GM15510 (cell line): ENCODE data around the gene NR4A1.

Experiments used
- POLR2A ChIP-seq: IDR thresholded peaks from 3 replicates; pipeline ENCODE4 v1.6.1; 2011; ENCODE audit warnings: borderline replicate concordance; ENCODE audit not compliant: insufficient read length; ENCODE audit errors: extremely low read depth

The NR4A1 gene

DNA sequence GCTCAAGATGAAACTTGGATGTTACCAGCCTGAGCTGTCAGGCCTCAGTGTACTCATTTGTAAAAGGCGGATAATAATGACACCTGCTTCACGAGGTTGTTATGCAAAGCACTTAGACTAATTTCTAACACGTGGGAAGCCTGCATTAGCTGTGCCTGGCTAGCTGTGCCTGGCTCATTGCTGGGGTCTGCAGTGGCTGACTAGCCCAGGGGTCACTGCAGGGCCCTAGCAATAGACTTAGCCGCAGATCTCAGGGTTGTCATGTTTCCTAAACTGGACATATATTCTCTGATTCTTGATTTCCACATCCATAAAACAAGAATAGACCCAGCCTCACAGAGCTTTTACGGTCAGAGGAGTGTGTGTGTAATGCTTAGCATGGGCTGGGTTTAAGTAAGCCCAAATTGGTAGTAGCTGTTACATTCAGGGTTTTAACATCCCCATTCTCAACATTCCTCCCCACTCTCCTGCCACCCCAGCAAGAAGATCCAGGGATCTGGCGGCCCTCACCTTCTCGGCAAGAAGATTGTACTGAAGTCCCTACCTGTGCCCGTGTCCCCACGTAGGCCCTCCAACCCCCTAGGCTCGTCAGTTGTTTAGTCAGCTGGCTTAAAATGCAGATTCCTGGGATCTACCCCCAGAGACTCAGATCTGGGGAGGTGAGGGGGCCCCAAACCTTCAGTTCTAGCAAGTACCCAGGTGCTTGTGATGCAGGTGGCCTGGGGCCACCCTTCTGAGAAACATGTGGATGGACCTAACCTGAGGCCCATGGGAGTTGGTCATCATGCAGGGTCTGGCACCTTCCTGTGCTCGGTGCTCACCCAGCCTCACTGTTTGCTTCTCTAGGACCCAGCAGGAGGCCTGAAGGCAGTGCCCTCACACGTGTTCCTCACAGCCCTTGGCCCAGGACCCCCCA lies 8.6 kb downstream of the NR4A1 start:
- TF ChIP-seq POLR2A: no peak

DNA sequence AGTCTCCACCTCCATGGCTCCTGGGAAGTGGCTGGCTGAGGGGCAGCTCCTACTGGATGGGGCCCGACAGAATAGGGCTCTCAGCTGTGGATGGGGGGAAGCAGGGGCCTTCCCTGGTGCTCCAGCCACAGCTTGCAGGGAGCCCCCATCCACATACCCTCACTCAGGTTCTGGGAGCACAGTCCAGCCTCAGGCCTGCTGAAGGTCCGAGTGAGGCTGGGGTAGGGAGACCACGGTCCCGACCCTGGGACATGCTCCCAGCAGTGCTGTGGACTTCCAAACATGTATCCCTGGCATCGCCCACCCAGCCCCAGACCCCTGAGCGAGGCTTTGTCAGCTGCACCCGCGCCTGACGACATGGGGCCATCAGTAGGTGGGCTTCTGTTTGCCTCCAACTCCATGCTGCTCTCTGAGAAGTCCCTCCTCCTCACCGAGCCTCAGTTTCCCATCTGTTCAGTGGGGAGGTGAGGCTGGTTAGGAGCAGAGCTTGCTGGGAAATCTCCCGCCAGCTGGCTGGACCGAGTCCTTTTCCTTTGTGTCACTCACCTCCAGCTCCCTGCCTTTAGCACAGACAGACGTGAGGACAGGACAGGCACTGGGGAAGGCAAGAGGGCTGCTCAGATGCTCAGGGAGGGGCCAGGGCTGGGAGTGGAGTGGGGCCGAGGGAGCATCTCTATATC lies 9.4 kb downstream of the NR4A1 start:
- no peak for TF ChIP-seq POLR2A

DNA sequence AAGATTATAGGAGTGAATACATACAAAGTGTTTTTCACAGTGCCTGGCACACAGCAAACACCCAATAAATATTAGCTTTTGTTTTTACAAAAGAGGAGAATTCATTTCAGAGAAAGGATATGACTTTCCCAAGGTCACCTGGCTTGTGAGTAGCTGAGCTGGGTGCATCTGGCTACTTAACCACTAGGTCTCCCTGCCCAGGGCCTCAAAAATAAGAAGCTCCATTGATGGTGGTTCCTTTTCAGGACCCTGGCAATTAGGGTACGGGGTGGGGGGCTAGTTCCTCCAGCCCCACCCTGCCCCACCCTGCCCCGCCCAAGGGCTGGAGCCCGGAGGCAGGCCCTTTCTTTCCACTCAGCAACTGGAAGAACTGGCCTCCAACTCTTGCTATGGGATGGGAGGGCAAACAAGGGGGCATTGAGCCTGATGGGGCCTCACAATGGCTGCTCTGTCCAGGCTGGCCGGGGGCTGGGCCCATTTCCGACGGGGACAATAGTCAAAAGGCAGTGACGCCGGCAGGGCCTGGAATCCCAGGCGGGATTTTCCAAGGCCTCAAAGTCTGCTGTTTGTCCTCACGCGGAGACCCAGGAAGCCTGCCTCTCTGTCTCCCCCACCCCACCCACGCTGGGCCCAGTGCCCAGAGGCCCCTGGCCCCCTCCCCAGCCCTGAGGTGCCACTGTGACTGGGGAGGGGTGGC lies 10.4 kb downstream of the NR4A1 start:
- no peak for TF ChIP-seq POLR2A

DNA sequence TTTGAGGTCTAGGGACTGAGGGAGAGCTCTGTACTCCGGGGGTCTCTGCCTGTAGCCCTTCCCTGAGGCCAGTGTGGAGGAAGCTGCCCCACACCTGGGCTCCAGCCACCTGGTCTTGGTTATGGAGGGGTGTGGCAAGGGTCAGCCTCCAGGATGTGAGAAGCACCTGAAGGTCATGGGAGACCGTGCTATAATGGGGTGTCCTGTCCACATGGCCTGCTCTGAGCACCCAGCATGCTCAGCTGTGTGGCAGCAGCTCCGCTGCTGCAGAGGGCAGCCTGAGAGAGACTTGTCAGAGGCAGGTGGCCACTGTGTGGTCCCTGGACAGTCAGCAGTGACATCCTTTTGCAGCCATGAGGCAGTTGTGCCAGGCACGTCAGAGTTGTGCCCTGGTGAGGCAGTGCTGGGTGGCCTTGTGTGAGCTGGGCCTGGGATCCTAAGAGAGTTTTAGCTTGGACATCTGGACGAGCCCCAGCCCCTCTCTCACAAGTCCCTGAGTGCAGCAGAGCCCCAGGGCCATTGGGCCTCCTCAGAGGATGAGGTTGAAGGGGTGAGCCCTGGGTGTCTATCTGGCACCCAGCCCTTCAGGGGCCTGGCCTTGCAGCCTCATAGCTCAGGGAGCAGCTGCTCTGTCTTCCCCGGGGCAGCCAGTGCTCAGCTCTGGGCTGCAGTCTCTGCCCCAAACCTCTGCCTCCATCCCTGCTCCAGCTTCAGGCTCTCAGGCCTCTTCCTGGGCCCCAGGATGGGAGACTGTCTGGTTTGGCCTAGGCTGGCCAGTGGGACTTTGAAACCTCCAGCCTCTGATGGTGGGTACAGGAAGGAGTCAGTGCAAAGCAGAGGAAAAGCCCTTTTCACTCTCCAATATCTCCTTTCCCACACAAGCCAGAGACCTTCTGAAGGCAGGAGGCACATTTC lies 11.2 kb downstream of the NR4A1 start:
- no peak for TF ChIP-seq POLR2A

DNA sequence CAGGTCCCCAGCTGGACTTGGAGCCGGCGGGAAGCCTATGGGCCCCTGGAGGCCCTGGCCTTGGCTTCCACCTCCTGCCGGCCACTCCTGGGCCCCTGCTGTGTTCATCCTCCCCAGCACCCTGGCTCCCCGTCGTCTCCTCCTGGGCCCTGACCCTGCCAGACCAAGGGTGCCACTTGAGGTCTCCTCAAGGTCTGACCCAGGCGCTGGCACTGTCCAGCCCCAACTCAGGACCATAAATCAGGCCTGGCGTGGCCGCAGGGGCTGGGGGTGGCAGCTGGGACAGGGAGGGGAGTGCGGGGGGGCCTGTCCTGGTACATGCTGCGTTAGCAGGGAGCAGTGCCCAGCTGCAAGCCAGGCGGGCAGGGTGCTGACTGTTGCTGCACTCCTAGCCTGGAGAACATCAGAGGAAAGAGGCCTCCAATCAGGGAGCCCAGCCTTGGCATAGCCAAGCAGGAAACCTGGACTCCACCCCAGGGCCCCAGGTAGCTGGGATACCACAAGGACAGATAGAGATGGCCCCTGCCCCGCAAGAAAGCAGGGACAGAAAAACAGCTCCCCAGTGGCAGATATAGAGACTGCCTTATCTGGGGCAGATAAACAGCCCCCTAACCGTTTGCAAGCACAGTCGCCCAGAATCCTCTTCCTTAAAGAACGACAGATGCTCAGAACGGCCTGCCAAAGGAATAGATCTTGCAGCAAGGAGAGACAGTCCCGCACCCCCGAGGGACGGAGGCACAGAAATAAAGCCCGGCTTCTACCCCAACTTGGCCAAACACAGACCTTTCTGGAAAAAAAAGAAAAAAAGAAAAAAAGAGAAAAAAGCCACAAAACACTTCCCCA lies 12.1 kb downstream of the NR4A1 start:
- TF ChIP-seq POLR2A: no peak

DNA sequence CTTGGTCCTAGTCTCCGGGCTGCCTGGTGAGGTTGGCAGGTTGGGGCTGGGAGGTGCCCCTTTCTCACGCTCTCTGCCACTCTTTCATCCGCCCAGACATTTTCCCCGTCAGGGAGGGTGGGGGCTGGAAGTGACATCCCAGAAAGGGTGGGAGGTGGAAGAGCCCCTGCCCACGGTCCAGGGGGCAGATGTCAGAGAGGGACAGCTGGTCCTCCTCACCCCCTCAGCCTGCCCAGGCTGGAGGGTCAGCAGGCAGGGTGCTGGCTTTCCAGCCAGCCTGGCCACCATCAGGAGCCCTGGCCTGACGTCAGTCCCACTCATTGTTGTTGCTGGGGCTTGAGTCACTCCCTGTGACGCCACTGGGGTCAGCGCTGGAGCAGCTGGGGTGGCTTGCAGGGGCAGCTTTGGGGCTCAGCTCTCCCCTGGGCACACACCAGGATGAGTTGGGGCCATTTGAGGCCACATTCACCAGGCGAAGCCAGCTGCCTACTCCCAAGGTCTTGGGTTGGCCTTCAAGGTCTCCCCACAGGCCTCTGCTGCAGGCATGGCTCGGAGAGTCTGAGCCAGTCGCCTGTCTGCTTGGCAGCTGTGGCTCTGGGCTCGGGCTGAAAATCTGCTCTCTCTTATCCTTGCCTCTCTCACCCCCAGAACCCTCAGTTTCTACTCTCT lies 12.9 kb downstream of the NR4A1 start:
- TF ChIP-seq POLR2A: no peak

DNA sequence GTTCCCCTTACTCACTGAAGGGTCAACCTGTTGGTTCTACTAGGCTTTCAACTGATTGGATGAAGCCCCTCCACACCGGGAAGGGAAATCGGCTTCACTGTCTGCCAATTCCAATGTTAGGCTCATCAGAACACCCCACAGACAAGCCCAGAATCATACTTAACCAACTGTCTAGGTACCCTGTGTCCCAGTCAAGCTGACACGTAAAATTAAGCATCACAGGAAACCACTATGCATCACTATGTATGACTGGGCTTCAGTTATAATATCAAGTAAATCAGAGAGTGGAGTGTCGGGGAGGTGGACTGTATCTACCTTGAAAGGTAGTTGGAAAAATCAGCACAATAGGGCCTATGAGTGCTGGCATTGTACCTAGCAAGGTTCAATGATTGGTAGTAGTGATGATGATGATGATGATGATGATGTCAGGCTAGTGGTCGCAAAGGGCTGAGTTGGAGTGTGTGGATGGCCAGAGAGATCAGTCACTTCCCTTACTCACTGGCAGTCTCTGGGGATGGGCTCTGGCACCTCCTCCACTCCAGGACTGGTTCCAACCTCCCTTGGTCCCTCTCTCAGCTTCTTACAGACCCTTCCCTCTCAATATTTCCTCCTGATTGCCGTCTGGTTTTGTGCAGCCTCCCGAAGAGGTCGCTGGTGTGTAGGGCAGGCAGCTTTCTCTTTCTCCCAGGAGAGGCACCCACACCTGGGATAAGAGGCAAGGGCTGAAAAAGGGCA lies 15.3 kb downstream of the NR4A1 start:
- no peak for TF ChIP-seq POLR2A

DNA sequence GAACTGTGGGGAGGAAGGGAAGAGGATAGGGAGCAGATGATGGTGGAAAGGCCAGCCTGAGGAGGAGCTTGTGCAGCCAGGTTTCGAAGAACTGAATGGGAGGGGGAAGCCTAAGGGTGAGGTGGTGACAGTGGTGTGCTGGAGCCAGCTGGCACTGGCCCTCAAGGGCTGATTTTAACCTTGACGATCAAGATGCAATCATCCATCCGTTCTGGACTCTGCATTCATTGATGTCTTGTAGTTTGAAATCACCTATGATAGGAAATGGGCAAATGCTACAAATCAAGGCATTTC lies 15.8 kb downstream of the NR4A1 start:
- TF ChIP-seq POLR2A: no peak

DNA sequence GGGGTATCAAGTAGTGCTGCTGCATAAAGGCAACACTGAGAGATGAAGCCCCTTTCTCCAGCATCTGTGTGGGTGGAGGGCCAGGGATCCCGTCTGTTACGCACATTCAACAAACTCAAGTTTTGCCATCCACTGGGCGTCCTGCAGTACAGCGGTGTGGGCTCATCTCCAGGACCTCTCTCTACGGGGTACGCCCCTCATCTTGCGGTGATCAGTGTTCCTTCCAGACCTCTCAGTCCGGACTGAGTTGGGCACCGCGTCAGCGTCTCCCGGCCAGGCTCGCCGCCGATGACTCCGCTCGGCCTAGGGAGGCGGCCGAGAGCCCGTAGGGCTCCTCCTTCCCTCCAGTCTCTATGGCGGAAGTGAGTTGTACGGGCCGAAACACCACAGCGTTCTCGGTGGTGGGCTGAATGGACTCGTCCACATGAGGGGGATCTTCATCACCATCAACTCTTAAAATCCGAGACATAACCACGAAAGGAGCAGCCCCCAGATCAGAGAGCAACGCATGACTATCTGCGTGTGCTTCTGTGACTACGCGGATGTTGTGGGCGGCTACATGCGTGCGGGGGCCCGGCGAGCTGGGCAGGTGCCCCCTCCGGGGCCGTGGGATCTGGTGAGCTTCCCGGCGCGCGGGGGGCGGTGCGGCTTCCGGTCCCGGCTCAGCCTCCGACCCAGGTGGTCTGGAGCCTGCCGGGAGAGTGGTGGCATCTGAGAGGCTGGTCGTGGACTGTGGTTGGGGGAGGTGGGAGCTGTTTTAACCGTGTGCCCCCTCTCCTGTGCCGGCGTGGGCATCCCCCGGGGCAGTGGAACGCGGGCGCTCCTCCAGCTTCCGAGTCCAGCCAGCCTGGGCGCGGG lies 18.3 kb downstream of the NR4A1 start, which contains the start of gene ATG101:
ATG101 (plus strand) TSS at position 652 of the 858 bp plus-strand sequence. CDS start 3,673 bp downstream, outside the sequence.
- TF ChIP-seq POLR2A: peak; percentile 89

DNA sequence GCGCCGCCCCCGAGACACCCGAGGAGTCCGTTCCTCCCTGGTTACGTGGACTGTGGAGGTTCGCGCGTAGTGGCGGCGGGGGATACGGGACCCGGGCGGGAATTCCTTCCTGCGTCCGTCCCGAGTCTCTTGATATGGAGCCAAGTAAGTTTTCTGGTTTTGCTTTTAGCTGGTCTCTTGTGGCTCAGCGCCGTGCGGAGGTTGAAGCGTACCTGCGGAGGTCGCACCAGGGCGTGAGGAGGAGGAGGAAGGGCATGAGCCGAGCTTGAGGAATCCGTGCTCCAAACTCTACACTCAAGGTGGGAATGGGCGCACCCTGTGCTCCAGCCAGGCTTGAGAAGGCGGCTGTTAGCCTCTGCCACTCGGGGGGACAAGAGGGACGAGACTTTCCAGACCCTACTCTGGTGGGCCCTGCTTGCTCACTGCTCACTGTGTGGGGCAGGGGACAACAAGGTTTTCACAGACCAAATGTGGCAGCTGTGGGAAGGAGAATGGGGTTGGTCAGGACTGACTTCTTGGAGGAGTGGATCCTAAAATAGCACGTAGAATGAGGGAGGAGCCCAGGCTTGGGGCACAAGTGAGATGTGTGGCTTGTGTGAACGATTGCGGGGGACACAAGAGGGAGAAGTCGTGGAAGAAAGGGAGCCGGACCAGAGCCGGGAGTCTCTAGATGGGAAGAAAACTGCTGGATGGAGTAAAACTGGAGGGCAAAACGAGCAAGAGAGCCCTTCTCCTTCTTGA lies 19.1 kb downstream of the NR4A1 start:
- TF ChIP-seq POLR2A: no peak

DNA sequence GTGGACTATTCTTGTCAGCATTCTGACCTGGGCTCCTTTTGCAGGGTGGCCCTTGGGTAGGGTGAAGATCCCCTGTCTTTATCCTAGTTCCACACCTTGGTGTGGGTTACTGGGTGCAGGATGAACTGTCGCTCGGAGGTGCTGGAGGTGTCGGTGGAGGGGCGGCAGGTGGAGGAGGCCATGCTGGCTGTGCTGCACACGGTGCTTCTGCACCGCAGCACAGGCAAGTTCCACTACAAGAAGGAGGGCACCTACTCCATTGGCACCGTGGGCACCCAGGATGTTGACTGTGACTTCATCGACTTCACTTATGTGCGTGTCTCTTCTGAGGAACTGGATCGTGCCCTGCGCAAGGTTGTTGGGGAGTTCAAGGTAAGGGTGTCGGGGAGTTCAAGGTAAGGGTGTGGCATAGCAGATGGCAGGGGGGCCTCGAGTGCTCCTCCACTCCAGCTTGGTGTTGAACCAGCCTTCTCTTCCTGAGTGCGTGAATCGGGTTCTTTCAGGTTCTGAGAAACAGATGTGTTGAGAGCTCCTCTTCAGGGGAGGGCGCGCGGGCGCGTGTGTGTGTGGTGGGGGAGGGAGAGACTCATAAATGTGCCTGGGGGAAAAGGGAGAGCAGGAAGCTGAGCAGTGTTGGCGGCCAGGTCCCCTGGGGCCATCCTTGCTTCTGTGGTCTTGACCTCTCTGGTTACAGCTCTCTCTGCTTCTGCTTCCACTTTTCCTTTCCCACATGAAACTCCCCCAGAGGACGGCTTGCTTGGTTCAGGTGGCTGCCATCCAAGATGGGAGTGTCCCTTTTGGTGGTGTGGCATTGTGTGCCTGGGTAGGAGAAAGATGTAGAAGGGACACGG lies 22.5 kb downstream of the NR4A1 start:
- no peak for TF ChIP-seq POLR2A
